Heart left ventricle (tissue), 13 donors: Measurements from ENCODE around the gene IPMK.

Source experiments
- POLR2A ChIP-seq, 2 donors: fragments of 450-650 bp; IDR thresholded peaks; one replicate each; pipeline ENCODE4 v1.6.1; 2017; ENCODE audit warnings: antibody characterized with exemption in 2 of 2, mild to moderate bottlenecking in 2 of 2, moderate library complexity in 2 of 2
- TF ChIP-seq, protein P1 (sequence below), 12 donors: fragments of 200-600 bp; sonication (generic) in 4 of 12; IDR thresholded peaks; one replicate each; pipeline versions ENCODE4 v1.5.0 to v1.8.0; 2018 to 2022; ENCODE audit warnings: antibody characterized with exemption in 12 of 12, mild to moderate bottlenecking in 5 of 12
- donor health status: ischemic (EF 13 %, LVEDD 7.1; RV severe dilation, severe dysfunction).
- donor health status: DM: no; HTN: yes; CAD: no.
- donor health status: DM: no; HTN: no; CAD: no.
- donor health status: ischemic (EF 25% LVEDD 6.9; RV normal size, moderate dysfunction).
- donor health status: ischemic (EF 25% LVEDD 5.7; RV mildly dilated, moderate dysfunction).
- donor health status: ischemic (EF 35%, LVEDD 5.7; RV mildly dilated, moderate dysfunction).
- donor health status: nonischemic (EF 11% LVEDD 7.7; RV severe dilation, severe dysfunction).
- donor health status: DM: yes; HTN: yes; CAD: no.
- donor health status: PGD.
- donor health status: ischemic (EF 29% LVEDD 5.4; RV normal size, mild dysfunction).
- donor health status: nonischemic (EF 23%, LVEDD 6.1; RV moderate dilation, normal function).

DNA sequence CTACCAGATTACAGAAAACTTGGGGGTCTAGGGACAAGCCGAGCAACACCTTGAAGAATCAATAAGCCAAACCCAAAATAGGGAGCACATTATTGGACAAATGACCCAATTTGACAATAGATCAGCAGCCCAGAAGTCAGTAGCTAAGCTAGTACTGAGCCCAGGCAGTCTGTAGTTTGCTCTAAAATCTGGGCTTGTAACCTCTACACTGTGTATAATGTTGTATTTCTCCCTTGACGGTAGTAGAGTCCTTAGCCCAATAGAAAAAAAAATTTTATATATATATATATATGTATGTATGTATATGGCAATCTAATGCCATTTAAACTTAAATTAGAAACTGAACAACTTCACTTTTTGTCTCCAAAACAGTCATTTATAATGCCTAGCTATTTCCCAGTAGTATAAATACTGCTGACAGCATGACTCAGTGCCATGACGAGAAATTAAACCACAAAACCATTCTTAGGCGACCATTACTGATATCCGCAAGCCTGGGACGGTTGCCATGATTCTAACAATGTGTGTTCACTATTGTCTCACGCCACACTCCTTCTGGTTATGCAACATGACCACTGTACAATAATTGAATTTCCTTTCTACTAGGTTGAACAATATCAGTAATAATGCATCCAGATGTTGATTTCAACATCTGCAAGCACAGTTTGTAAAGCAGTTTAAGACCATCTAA, 110.5 kb downstream of the IPMK start:
- no peak for TF ChIP-seq POLR2A (IDR thresholded peaks at IDR 0.05)
- TF ChIP-seq, protein P1, sequence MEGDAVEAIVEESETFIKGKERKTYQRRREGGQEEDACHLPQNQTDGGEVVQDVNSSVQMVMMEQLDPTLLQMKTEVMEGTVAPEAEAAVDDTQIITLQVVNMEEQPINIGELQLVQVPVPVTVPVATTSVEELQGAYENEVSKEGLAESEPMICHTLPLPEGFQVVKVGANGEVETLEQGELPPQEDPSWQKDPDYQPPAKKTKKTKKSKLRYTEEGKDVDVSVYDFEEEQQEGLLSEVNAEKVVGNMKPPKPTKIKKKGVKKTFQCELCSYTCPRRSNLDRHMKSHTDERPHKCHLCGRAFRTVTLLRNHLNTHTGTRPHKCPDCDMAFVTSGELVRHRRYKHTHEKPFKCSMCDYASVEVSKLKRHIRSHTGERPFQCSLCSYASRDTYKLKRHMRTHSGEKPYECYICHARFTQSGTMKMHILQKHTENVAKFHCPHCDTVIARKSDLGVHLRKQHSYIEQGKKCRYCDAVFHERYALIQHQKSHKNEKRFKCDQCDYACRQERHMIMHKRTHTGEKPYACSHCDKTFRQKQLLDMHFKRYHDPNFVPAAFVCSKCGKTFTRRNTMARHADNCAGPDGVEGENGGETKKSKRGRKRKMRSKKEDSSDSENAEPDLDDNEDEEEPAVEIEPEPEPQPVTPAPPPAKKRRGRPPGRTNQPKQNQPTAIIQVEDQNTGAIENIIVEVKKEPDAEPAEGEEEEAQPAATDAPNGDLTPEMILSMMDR (IDR thresholded peaks at IDR 0.05): no peak
